NCI-H1436 treated with DMSO at 0.1 percent for 48 hours (cell line): ENCODE results near the gene ARAP2.

Experiments
- DNase-seq: peaks from one replicate; lab custom pipeline; 2025; lab: John Stamatoyannopoulos, UW

The ARAP2 gene

DNA sequence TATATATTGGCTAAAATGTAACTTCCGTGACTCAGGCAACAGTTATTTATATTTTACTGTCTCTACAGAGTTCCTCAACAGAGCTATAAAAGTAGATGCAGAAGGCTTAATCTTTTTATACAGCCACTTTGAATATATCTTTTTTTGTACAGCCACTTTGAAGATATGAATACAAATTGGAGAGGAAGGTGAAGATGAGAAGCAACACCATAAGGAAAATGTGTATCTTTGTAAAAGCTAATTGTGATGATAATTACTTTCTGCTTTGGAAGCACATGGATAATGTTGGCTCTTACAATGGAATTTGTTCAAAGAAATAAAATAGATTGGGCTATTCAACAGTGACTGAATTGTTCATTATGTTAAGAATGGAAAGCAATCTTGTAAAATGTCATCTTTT, 205.8 kb downstream of the ARAP2 start:
- no peak for DNase-seq

DNA sequence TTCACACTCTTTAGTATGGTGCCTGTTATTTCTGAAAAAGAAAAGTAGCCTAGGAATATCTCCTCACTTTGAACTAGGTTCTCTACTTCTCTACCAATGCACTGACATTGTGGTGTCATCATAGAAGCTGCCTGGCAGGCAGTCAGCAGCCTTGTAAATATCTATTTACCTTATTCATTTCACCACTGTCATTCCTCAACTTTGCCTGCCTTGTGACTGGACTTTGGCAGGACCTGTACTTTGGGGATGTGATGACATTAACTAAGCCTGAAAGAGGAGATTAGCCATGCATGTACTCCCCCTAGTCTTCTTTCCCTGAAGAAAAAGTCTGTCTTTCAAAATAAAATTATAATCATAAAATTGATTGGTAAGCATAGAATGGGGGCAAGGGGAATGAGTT, 207.2 kb downstream of the ARAP2 start:
- DNase-seq = no peak

DNA sequence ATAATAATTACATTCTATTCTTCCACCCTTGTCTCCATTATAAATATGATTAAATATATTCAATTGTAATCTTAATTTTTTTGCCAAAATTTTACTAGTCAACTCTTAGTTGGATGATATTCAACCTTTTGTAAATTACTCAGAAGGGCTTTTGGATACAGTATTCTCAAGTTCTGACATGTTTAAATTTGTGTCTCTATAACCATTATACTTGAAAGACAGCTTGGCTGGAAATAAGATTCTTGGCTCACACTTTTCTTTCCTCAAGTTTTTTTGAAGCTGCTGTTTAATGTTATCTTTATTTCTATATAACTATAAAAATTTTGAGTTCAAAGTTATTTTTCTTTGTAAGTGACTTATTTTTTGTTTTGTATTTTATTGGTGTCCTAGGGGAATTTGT, 214.4 kb downstream of the ARAP2 start:
- DNase-seq = no peak

GRCh38 chr4:36027203-36027602, 217.1 kb downstream of the ARAP2 start:
- no peak for DNase-seq

GRCh38 chr4:36026348-36026880, 217.9 kb downstream of the ARAP2 start:
- DNase-seq = no peak

- no peak for DNase-seq
Observed at GRCh38 chr4:36024901-36025660, 219.2 kb downstream of the ARAP2 start.

- DNase-seq = no peak
Observed at GRCh38 chr4:36020351-36020750, 224.0 kb downstream of the ARAP2 start.
